ENCODE results near the gene TCAP. TPM values are rescaled to one million over a fixed set of nuclear protein-coding genes. Genes with fewer than 3 reads are reported as not detected.
"Not testable (repeated sequence)": the region's sequence is repeated elsewhere in the genome, so short reads cannot be mapped to it uniquely, and the experiment has no call there.

The TCAP gene
- polyA plus RNA-seq, 1 donor: 2.2 TPM

DNA sequence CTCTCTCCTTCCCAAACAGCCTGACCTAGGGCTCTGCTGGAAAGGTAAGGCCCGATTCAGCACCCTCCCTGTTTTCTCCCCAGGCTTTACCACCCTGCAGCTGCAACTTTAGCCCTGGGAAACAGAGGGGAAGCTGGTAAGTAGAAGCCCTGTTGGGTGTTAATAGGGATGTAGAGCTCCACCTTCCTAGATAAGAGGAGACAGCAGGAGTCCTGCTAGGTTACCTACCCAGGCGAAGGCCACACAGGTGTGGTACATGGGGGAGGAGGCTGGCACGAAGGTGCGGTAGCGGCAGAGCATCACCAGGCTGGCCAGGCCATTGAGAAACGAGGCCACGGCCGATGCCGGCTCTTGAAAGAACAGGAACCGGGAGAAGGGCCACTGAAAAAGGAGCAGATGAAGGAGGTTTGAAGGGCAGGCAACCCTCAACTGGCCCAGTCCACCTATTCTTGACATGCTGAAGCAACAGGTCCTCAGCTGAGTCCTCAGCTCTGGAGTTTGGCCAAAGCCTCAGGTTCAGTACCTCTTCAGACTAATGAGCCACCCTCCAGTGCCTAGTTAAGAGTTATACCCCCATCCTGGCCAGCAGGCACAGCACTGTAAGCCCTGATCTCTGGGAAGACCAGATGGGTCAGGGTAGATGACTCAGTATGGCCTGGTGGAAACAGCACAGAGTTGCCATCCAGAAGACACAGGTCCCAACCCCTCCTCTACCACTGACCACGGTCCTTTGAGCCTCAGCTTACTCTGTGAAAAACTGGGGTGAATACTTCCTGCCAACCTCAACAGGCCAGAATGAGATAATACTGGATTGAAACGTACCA is 19.4 kb downstream of the TCAP start:
- WGBS (ENCODE audit: insufficient coverage, low lambda C conversion rate): no CpG with 5 or more reads among the region's 12 CpGs
- Histone ChIP-seq H3K9me3 (ENCODE audit: control insufficient read depth, low read depth, low read length) (no peaks in the 10 kb centered on the region), H3K4me1 (ENCODE audit: control insufficient read depth, insufficient read depth, low read length) (peaks cover 37% of the 10 kb centered on the region), H3K4me3 (ENCODE audit: low read length) (no peak overlapping the region), H3K27ac (ENCODE audit: low read length) (no peak overlapping the region), H3K27me3 (ENCODE audit: control insufficient read depth, insufficient read depth, low read length) (no peaks in the 10 kb centered on the region), H3K36me3 (ENCODE audit: control insufficient read depth, insufficient read depth, low read length) (peaks cover 25% of the 10 kb centered on the region)
- DNase-seq: no peak

DNA sequence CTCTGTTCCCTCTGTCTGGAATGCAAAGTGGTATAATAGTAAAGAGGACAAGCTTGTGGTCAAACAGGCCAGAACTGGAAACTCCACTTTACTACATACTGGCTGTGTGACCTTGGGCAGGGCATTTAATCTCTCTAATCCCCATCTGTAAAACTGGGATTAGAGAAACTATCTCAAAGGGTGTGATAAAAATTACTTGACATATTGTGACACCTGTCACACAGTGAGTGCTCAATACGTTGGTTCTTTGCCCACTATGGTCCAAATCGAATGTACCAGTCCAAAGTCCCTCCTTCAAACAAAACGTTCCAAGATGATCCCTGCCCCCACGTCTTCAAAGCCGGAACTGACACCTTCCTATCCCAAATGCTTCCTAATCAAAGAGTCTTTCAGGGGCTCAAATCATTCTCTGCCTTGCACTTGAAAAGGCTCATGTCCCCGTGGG is 22.0 kb downstream of the TCAP start:
- peak overlapping the region; percentile 96 for H3K27ac ChIP-seq (ENCODE audit: low read length)
- peak in 1 of 2 donors; percentile 59 for DNase-seq

DNA sequence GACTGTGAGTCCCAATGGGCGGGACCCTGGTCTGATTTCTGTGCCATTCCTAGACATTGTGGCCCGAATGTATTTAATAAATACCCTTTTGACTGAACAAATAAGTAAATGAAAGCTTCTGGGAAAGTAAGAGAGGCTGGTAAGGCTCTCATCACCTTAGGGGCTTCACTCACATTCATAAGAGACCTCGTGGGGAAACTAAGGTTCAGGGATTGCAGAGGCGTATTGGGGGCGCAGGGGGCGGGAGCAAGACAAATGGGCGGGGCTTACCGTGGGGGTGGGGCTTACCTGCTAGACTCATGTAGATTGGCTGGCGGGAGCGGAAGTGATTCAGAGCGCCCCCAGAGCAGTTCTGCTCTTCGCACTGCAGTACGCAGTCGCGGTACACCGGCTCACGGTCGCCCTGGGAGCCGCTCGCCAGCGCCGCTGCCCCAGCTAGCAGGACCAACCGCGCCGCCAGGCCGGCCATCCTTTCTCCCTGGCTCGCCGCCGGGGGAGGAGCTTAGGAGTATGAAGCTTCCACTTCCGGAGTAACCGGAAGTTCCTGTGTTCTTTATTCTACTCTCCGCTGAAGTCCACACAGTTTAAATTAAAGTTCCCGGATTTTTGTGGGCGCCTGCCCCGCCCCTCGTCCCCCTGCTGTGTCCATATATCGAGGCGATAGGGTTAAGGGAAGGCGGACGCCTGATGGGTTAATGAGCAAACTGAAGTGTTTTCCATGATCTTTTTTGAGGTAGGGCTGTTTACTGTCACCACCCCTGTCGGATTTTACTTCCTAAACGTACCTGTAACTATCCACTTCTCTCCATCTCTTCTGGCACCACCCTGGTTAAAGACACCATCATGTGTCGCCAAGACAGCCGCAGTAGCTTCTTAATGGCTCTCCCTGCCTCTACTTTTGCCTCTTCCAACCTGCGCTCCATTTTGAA is 22.7 kb downstream of the TCAP start, which contains the start of gene PGAP3:
Gene PGAP3, minus strand, starts transcription at position 512 of the 929 bp plus-strand sequence. Its CDS starts 43 bp downstream, at position 469.
- peaks cover 21% of the 10 kb centered on the region for H3K36me3 ChIP-seq (ENCODE audit: control insufficient read depth, insufficient read depth, low read length)
- H3K27me3 ChIP-seq (ENCODE audit: control insufficient read depth, insufficient read depth, low read length): no peaks in the 10 kb centered on the region
- DNase-seq: peak; percentile 88 to 95
- WGBS (ENCODE audit: insufficient coverage, low lambda C conversion rate): no CpG with 5 or more reads among the region's 45 CpGs
- no peaks in the 10 kb centered on the region for H3K9me3 ChIP-seq (ENCODE audit: control insufficient read depth, low read depth, low read length)
- H3K27ac ChIP-seq (ENCODE audit: low read length): peak within 1 kb of the TSS; percentile 96
- peak within 1 kb of the TSS; percentile 80 for H3K4me3 ChIP-seq (ENCODE audit: low read length)
- H3K4me1 ChIP-seq (ENCODE audit: control insufficient read depth, insufficient read depth, low read length): peaks cover 22% of the 10 kb centered on the region

More for the DNA sequence above, 22.0 kb downstream of the TCAP start:
- no peaks in the 10 kb centered on the region for H3K27me3 ChIP-seq (ENCODE audit: control insufficient read depth, insufficient read depth, low read length)
- H3K36me3 ChIP-seq (ENCODE audit: control insufficient read depth, insufficient read depth, low read length): peaks cover 21% of the 10 kb centered on the region
- no CpG with 5 or more reads among the region's 6 CpGs for WGBS (ENCODE audit: insufficient coverage, low lambda C conversion rate)
- H3K9me3 ChIP-seq (ENCODE audit: control insufficient read depth, low read depth, low read length): no peaks in the 10 kb centered on the region
- H3K4me3 ChIP-seq (ENCODE audit: low read length): peak overlapping the region; percentile 80
- peaks cover 18% of the 10 kb centered on the region for H3K4me1 ChIP-seq (ENCODE audit: control insufficient read depth, insufficient read depth, low read length)

GRCh38 chr17:39688475-39688835 is 23.3 kb downstream of the TCAP start:
- 8% methylated on average over 2 of the region's 6 CpGs for WGBS (ENCODE audit: insufficient coverage, low lambda C conversion rate)
- Histone ChIP-seq H3K9me3 (ENCODE audit: control insufficient read depth, low read depth, low read length) (no peaks in the 10 kb centered on the region), H3K36me3 (ENCODE audit: control insufficient read depth, insufficient read depth, low read length) (peaks cover 16% of the 10 kb centered on the region), H3K4me1 (ENCODE audit: control insufficient read depth, insufficient read depth, low read length) (peaks cover 29% of the 10 kb centered on the region), H3K27ac (ENCODE audit: low read length) (peak overlapping the region; percentile 96), H3K4me3 (ENCODE audit: low read length) (peak overlapping the region; percentile 80), H3K27me3 (ENCODE audit: control insufficient read depth, insufficient read depth, low read length) (no peaks in the 10 kb centered on the region)
- peak in 1 of 2 donors; percentile 47 for DNase-seq

DNA sequence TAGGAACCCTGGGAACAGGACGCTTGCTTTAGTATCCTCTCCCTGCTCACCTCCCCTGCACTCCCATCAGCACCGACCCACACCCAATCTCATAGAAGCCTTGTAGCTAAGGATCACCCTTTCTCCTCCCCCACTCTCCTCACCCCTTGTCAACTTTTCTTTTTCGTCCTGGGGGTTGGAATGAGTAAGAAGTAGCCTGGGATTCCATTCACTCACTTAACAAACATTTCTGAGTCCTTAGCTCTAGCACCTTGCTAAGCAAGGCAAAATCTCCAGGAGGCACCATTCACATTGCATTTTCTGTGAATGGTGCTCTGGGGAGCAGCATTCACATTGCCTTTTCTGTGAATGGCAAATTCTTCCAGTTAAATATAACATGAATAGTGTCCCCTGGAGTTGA is 23.8 kb downstream of the TCAP start:
- H3K27ac ChIP-seq (ENCODE audit: low read length): peak overlapping the region; percentile 96
- H3K4me1 ChIP-seq (ENCODE audit: control insufficient read depth, insufficient read depth, low read length): peaks cover 34% of the 10 kb centered on the region
- H3K36me3 ChIP-seq (ENCODE audit: control insufficient read depth, insufficient read depth, low read length): peaks cover 14% of the 10 kb centered on the region
- no peak for DNase-seq
- peak overlapping the region; percentile 80 for H3K4me3 ChIP-seq (ENCODE audit: low read length)
- WGBS (ENCODE audit: insufficient coverage, low lambda C conversion rate): no CpG with 5 or more reads among the region's 3 CpGs
- no peaks in the 10 kb centered on the region for H3K27me3 ChIP-seq (ENCODE audit: control insufficient read depth, insufficient read depth, low read length)
- no peaks in the 10 kb centered on the region for H3K9me3 ChIP-seq (ENCODE audit: control insufficient read depth, low read depth, low read length)

DNA sequence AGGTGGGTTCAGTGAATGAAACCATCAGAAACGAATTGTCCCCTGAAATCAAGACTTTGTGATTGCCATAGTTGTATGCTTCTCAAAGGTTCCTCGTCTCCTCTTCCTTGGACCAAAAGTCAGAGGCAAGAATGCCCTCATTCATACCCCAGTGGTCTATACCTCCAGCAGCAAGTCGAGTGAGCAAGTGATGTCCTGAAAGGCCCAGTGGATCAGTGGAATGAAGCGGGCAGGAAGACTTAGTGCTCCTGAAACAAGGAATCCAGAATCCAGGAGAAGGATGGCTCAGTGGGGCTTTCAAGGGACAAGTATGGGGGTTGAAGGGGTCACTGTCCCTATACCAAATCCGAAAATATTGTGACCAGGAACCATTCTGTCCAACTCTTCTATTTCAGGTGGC is 29.4 kb downstream of the TCAP start:
- no CpG with 5 or more reads among the region's 5 CpGs for WGBS (ENCODE audit: insufficient coverage, low lambda C conversion rate)
- Histone ChIP-seq H3K4me1 (ENCODE audit: control insufficient read depth, insufficient read depth, low read length) (peaks cover 44% of the 10 kb centered on the region), H3K27ac (ENCODE audit: low read length) (peak overlapping the region; percentile 79), H3K36me3 (ENCODE audit: control insufficient read depth, insufficient read depth, low read length) (no peaks in the 10 kb centered on the region), H3K9me3 (ENCODE audit: control insufficient read depth, low read depth, low read length) (no peaks in the 10 kb centered on the region), H3K27me3 (ENCODE audit: control insufficient read depth, insufficient read depth, low read length) (no peaks in the 10 kb centered on the region), H3K4me3 (ENCODE audit: low read length) (no peak overlapping the region)
- DNase-seq: no peak

DNA sequence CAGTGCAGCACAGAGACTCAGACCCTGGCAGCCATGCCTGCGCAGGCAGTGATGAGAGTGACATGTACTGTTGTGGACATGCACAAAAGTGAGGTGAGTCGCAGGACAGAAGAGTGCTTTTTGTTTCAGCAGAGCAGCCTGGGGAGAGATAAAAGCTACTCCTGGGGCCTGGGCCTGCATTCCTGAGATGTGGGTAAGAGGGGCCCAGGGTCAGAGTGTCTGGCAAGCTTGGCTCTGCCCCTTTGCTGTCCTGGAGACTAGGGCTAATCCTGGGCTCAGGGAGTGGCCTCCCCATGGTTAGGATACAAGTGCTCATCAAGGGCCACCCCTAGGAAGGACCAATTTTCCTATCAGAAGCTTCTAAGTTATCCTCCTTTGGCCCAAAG is 29.9 kb downstream of the TCAP start:
- peak overlapping the region; percentile 79 for H3K27ac ChIP-seq (ENCODE audit: low read length)
- no peaks in the 10 kb centered on the region for H3K9me3 ChIP-seq (ENCODE audit: control insufficient read depth, low read depth, low read length)
- H3K36me3 ChIP-seq (ENCODE audit: control insufficient read depth, insufficient read depth, low read length): no peaks in the 10 kb centered on the region
- no peak for DNase-seq
- H3K4me3 ChIP-seq (ENCODE audit: low read length): no peak overlapping the region
- WGBS (ENCODE audit: insufficient coverage, low lambda C conversion rate): no CpG with 5 or more reads among the region's 2 CpGs
- H3K4me1 ChIP-seq (ENCODE audit: control insufficient read depth, insufficient read depth, low read length): peaks cover 44% of the 10 kb centered on the region
- H3K27me3 ChIP-seq (ENCODE audit: control insufficient read depth, insufficient read depth, low read length): no peaks in the 10 kb centered on the region

DNA sequence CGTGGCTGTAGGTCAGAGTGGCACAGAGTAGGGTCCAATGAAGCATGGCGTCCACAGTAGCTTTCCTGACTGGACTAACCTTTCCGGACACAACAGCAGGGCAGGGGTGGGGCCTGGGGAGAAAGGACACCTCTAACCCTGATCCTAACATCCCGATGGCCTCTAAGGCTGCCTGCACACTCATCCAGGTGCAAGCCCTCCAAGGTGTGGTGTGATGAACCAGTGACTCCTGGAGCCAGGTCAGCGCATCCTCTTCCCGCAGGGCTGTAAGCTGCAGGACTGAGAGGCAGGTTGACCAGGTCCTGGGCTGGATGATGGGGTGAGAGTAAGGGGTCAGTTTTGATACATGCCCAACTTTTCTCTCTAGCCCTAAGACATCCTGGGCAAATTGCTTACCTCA is 31.6 kb downstream of the TCAP start:
- H3K27me3 ChIP-seq (ENCODE audit: control insufficient read depth, insufficient read depth, low read length): no peaks in the 10 kb centered on the region
- no peak overlapping the region for H3K4me3 ChIP-seq (ENCODE audit: low read length)
- H3K9me3 ChIP-seq (ENCODE audit: control insufficient read depth, low read depth, low read length): no peaks in the 10 kb centered on the region
- H3K27ac ChIP-seq (ENCODE audit: low read length): no peak overlapping the region
- peaks cover 45% of the 10 kb centered on the region for H3K4me1 ChIP-seq (ENCODE audit: control insufficient read depth, insufficient read depth, low read length)
- DNase-seq: no peak
- peaks cover under 1% of the 10 kb centered on the region for H3K36me3 ChIP-seq (ENCODE audit: control insufficient read depth, insufficient read depth, low read length)
- no CpG with 5 or more reads among the region's 6 CpGs for WGBS (ENCODE audit: insufficient coverage, low lambda C conversion rate)

- WGBS (ENCODE audit: insufficient coverage, low lambda C conversion rate): 100% methylated on average over 1 of the region's 5 CpGs
- Histone ChIP-seq H3K27me3 (ENCODE audit: control insufficient read depth, insufficient read depth, low read length) (no peaks in the 10 kb centered on the region), H3K36me3 (ENCODE audit: control insufficient read depth, insufficient read depth, low read length) (peaks cover 9% of the 10 kb centered on the region), H3K4me1 (ENCODE audit: control insufficient read depth, insufficient read depth, low read length) (peaks cover 51% of the 10 kb centered on the region), H3K4me3 (ENCODE audit: low read length) (no peak overlapping the region), H3K27ac (ENCODE audit: low read length) (no peak overlapping the region), H3K9me3 (ENCODE audit: control insufficient read depth, low read depth, low read length) (no peaks in the 10 kb centered on the region)
- DNase-seq: no peak
These were observed 32.8 kb downstream of the TCAP start for GRCh38 chr17:39697961-39698360.

DNA sequence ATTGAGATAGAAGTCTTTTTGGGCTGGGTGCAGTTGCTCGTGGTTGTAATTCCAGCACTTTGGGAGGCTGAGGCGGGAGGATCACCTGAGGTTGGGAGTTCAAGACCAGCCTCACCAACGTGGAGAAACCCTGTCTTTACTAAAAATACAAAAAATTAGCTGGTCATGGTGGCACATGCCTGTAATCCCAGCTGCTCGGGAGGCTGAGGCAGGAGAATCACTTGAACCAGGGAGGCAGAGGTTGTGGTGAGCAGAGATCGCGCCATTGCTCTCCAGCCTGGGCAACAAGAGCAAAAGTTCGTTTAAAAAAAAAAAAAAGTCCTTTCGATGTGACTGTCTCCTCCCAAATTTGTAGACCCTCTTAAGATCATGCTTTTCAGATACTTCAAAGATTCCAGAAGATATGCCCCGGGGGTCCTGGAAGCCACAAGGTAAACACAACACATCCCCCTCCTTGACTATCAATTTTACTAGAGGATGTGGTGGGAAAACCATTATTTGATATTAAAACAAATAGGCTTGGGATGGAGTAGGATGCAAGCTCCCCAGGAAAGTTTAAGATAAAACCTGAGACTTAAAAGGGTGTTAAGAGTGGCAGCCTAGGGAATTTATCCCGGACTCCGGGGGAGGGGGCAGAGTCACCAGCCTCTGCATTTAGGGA is 34.1 kb downstream of the TCAP start:
- DNase-seq; H3K9me3 ChIP-seq (ENCODE audit: control insufficient read depth, low read depth, low read length); H3K27me3 ChIP-seq (ENCODE audit: control insufficient read depth, insufficient read depth, low read length): not testable (repeated sequence)
- Histone ChIP-seq H3K36me3 (ENCODE audit: control insufficient read depth, insufficient read depth, low read length) (peaks cover 14% of the 10 kb centered on the region), H3K4me1 (ENCODE audit: control insufficient read depth, insufficient read depth, low read length) (peaks cover 53% of the 10 kb centered on the region), H3K4me3 (ENCODE audit: low read length) (peak overlapping the region; percentile 95), H3K27ac (ENCODE audit: low read length) (peak overlapping the region; percentile 93)
- WGBS (ENCODE audit: insufficient coverage, low lambda C conversion rate): 64% methylated on average over 3 of the region's 11 CpGs

Measured in large intestine (tissue), 3 donors.